Sigmoid colon (tissue), 4 donors: ENCODE results near the gene SNRPB.

Experiments
- EP300 ChIP-seq, 4 donors: sonication (generic); formaldehyde crosslinking; IDR thresholded peaks; one replicate each; pipeline ENCODE4 v1.6.1; 2017; ENCODE audit warnings: antibody characterized with exemption in 4 of 4
- POLR2A ChIP-seq, 2 donors: fragments of 450-650 bp; IDR thresholded peaks; one replicate each; pipeline ENCODE4 v1.6.1; 2016; ENCODE audit warnings: antibody characterized with exemption in 2 of 2, mild to moderate bottlenecking in 2 of 2, moderate library complexity in 2 of 2
- POLR2AphosphoS5 ChIP-seq, 4 donors: sonication (generic); formaldehyde crosslinking; IDR thresholded peaks; one replicate each; pipeline ENCODE4 v1.6.1; 2017; ENCODE audit warnings: antibody characterized with exemption in 4 of 4
- TF ChIP-seq, protein P1 (sequence below), 4 experiments: fragments of 450-650 bp in 3 of 4; fragments of 200-600 bp in 1 of 4; IDR thresholded peaks; one replicate each; pipeline ENCODE4 v1.5.1; 2016 to 2019; ENCODE audit warnings: antibody characterized with exemption in 4 of 4, mild to moderate bottlenecking in 3 of 4, moderate library complexity in 2 of 4

DNA sequence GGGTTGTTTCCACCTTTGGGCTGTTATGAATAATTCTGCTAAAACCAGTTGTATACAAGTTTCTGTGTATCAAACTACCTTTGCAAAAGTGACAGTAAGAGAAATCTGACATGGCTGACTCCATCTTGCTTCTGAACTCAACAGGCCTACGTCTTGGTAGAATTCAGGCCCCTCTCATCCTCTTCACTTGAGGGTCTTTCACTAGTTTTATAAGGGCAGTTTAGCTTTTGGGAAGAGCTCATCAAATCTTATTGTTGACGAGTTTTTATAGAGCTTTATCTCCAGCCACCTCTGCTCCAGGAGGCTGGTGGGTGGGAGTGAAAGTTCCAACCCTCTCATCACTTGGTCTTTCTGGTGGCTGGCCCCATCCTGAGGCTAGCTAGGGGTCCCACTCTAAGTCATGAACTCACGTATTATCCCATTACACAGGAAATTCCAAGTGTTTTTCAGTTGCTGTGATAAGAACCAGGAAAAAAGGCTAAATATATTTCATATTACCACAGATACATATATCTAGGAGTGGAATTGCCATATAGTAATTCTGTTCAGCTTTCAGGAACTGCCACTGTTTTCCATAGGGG lies 11.6 kb downstream of the SNRPB start:
- TF ChIP-seq POLR2A (IDR thresholded peaks at IDR 0.05), result no peak
- TF ChIP-seq, protein P1, sequence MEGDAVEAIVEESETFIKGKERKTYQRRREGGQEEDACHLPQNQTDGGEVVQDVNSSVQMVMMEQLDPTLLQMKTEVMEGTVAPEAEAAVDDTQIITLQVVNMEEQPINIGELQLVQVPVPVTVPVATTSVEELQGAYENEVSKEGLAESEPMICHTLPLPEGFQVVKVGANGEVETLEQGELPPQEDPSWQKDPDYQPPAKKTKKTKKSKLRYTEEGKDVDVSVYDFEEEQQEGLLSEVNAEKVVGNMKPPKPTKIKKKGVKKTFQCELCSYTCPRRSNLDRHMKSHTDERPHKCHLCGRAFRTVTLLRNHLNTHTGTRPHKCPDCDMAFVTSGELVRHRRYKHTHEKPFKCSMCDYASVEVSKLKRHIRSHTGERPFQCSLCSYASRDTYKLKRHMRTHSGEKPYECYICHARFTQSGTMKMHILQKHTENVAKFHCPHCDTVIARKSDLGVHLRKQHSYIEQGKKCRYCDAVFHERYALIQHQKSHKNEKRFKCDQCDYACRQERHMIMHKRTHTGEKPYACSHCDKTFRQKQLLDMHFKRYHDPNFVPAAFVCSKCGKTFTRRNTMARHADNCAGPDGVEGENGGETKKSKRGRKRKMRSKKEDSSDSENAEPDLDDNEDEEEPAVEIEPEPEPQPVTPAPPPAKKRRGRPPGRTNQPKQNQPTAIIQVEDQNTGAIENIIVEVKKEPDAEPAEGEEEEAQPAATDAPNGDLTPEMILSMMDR (IDR thresholded peaks at IDR 0.05), result no peak
- TF ChIP-seq POLR2AphosphoS5 (IDR thresholded peaks at IDR 0.05), result no peak
- TF ChIP-seq EP300 (IDR thresholded peaks at IDR 0.05), result no peak
